ENCODE data around the gene CXCR4.

The CXCR4 gene

DNA sequence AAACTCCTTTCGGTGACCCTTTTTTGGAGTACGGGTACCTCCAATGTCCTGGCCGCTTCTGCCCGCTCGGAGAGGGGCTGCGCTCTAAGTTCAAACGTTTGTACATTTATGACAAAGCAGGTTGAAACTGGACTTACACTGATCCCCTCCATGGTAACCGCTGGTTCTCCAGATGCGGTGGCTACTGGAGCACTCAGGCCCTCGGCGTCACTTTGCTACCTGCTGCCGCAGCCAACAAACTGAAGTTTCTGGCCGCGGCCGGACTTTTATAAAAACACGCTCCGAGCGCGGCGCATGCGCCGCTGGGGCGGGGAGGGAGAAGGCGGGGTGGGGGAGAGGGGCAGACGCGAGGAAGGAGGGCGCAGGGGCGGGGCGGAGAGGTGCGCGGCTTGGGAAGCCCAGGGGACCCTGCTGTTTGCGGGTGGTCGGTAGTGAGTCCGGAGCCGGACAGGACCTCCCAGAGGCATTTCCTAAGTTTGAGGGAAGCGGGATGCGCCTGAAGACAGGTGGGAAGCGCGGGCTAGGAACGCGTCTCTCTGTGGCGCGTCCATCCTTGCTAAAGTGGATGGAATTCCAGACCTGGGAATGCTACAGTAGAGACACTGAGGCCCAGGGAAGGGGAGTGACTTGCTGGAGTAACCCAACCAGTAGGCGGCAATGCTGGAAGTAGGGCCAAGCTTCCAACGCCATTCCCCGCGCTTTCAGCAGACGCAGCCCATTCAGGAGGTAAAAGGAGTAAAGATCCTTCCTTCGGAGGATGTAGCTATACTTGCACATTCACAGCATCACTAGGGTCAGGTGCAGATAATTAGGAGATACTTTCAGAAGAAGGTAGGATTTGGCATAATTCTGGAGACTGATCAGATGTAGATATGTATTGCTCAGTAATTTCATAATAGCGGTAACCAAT is at the start of gene CXCR4:
Gene CXCR4, minus strand, starts transcription at position 241 of the 910 bp plus-strand sequence. Its CDS starts 89 bp downstream, at position 152.
- in situ Hi-C loops (cut with MboI; ENCODE audit: low sequenced_read_pairs) = no loop called here

DNA sequence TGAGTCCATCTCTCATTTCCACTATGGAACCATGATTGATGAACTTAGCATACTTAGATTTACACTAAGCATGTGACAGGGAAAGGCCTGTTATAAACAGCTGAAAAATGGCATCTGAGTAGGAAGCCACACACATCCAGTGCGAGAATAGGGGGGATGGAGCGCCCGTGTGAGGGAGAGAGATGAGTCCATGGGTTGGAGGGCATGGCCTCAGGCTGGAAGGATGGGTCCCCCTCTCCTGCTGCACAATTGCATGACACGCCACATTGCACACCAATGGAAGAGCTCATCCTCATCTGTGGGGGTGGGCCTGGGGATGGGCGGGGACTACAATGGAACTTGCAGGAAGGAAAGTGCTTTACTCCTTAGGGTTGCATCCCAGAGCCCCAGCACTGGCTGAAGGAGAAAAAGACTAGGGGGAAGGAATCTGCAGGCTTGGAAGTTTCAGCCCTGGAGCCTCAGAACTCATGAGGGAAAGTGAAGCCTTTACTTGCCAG is 46.4 kb upstream of the CXCR4 start:
- in situ Hi-C loops (cut with MboI; ENCODE audit: low sequenced_read_pairs) = no loop called here

DNA sequence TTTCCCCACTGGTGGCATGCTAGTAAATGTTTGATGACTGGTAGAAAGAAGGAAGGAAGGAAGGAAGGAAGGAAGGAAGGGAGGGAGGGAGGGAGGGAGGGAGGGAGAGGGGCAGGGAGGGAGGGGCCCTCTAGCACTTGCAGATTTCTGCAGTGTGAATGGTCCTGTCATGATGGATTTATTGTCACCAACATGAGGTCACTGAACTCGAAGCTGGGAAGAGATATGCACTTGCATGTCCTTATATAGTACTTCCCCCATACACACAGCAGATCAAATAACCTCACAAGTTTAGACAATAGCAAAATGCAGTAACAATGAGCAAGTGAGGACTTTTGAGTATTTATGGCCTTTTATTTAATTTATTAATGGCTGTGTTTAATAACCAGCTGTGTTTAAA is 44.5 kb upstream of the CXCR4 start:
- in situ Hi-C loops (cut with MboI; ENCODE audit: low sequenced_read_pairs) = no loop called here

DNA sequence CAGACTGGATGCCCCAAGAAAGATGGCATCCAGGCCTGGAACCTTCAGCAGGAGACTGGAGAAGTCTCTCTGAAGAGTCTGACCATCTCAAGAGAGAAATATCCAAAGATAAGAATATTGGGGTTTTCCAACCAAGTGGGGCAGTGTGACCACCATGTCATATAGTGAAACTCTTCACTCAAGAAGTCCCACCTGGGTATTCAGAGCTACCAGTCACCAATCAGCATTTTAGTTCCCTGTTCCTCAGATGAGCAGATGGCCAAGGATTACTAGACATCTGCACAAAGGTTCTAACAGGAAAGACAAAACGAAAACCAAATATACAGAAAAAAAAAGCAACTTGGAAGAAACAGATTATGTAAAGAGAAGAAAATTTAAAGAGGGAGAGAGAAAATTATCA is 38.5 kb upstream of the CXCR4 start:
- in situ Hi-C loops (cut with MboI; ENCODE audit: low sequenced_read_pairs) = no loop called here

DNA sequence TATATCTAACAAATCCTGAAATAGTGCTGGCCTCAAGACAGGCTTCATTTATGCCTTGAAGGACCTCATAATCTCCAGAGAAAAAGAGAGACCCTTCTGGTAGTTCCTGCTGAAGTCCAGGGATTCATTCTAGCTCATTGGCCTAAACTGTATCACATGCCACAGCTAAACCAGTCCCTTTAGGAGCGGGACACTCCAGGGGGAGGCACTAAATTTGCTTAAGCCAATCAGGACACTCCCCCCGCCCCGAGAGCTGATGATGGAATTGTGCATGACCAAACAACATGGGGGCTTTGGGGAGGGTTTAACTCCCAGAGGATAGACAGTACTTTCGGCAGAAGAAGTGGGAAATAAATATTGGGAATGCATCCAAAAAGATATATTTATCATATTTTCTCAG is 36.4 kb upstream of the CXCR4 start:
- in situ Hi-C loops (cut with MboI; ENCODE audit: low sequenced_read_pairs) = no loop called here

DNA sequence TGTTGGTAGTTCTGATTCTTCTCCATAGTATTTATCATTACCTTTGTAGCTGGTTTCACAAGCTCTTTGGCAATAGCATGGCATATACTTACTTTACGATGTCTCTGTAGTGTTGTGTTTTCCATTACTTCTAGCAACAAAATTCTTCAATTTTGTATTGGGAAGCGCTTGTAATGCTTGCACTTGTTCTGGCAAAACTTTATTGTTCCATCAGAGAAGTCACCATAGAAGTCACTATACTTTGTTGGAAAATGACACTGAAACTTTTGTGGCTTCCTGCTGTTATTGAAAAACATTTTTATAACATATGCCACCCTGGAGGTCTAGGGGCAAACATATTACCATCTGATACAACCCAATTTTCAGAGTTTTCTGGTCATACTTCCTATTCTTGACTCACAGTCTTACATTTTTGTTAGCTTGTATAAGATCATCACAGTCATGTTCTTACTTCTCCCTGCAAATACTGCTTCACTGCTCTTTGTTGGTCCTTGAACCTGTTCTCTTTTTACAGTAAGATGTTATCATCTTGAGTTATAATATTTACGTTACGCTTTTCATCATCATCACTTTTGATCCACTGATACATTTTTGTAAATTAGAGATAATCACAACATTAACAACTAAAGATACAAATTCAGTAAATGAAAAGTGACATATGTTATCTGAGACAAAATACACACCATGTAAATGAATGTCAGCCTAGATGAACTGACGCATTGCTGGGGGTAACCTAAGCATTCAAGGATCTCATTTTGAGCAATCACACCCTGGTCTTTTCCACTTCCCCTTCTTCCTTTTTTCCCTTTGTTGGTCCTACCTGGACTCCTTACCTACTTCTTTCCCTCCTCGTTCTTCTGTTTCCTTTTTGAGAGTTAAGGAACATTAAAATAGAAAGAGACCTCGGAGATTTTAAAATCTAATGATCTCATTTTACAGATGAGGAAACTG is 33.3 kb upstream of the CXCR4 start:
- in situ Hi-C loops (cut with MboI; ENCODE audit: low sequenced_read_pairs) = no loop called here

DNA sequence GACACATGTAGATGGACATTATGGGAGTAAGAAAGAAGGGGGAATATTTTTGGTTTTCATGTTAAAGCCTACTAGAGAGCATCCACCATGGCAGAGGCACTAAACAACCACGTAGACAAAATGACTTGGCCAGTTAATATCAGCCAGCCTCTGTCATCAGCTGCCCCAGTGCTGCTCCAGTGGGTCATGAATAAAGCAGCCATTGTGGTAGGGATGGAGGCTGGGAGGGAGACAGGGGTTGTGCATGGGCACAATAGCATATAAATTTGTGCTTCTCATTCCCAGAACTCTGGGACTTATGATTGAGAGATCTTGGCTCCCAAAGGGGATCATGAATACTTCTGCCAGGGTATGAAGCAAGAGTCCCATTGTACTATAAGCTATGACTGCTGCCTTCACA is 31.1 kb upstream of the CXCR4 start:
- in situ Hi-C loops (cut with MboI; ENCODE audit: low sequenced_read_pairs) = no loop called here

DNA sequence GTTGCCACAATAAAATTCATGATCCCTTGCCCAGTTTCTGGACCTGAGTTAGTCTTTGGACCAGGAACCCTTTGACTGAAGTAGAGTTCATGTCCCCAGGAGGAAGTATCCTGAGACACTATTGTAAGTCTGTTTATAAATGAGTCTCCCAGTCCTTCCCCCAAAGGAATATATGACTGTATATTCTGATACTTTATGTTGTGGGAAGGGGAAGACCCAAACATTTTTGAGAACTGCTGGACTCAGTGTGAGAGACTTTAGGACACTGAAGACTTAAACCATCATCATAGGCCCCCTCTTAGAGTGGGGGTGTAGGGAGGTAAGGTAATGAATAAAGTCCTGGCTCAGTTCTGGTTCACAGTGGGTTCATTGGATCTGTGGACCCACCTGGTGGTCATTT is 28.6 kb upstream of the CXCR4 start:
- in situ Hi-C loops (cut with MboI; ENCODE audit: low sequenced_read_pairs) = no loop called here

DNA sequence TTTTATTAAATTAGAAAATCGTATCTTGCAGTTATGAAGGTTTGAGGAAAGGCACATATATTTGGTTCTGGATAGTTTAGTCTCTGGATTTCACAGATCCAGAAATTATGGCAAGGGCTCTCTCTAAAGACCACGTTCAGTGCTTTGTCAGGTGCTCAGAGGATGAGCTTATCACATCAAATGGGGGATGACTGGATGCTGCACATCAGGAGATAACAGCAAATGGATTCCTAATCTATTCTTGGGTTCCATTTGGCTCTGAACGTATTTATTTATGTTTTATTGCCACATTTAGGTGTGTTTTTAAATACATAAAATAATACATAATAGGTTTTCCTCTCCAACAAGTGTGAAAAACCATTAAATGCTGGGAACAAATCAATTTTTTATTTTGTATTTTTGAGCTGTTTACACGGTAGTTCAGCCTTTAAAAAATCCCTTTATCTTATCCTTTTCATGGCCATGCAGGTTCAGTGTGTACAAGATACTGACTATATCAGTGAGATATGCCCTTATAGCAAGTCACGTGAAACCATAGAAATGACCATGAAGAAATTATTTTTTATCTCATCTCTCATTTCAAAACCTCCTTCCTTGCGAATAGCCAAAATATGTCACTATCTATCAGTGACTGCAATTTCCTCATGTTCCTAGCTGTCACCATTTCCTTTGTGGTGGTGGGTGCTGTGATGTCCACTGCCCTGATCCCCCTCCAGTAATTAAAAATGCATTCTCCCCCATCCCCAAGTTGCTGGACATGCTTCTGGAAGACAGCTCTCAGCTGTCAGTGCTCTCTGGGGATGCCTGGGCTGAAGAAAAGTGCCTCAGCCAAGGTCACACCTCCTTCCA is 25.9 kb upstream of the CXCR4 start:
- in situ Hi-C loops (cut with MboI; ENCODE audit: low sequenced_read_pairs) = no loop called here

DNA sequence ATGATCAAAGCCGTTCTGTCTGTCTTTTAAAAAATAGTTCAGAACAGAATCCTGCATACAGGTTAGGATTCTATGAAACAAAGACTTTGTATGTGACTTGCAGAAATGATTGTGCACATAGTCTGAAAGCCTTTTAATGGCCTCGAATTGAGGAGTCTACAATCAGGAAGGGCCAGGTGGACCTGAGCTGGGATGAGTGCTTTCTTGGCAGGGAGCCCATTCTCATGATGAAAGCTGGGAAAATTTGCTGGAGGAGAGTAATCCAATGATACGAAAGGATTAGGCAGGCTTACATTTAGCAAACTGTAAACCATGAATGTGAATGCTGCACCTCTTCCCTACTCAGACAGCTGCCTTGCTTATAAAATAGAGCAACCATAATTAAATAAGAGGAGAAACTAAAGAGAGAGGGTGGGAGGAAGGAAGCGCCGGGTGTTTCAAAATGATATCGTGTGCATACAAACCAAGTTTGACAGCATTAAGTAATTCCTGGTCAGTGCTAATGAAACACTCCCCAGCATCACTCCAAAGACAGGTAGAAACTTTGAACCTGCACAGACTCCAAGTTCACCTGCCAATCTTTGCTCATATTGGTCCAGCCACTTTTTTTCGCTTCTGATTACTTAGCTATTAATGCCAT is 23.7 kb upstream of the CXCR4 start:
- in situ Hi-C loops (cut with MboI; ENCODE audit: low sequenced_read_pairs) = no loop called here

DNA sequence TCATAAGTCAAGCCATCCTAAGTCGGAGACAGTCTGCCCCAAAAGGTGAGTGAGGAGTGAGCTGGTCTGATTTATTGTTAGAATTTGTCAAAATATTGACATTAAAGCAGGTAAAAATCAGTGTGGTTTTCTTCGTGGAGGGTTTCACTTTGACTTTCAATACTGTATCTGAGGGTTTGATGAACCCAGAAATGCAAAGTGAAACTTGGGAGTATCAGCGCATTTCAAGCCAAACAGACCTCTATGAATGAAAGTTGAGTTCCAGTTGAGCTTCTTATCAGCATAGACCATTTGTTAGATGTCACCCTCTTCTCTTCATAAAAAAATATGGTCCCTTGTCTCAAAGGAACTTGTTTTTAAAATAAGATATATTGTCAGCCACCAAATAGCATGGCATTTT is 21.7 kb upstream of the CXCR4 start:
- in situ Hi-C loops (cut with MboI; ENCODE audit: low sequenced_read_pairs) = no loop called here

DNA sequence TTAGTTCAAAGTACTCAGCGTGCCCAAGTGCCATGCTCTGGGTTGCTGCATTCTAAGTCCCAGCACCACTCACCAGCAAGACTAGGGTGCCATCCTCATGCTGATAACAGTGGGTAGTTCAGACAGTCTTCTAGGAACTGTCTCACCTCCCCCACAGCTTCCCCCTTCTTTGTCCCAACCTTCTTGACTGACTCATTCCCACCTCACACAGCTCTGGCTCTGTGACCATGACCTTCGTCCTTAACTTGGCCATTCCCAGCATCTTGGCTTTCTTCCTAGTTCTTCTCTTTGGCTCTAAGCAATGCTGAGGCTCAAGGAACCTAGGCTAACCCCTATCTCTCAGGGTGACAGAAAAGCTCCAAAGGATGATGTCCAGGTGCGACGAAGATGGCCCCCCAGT is 20.0 kb upstream of the CXCR4 start:
- in situ Hi-C loops (cut with MboI; ENCODE audit: low sequenced_read_pairs) = no loop called here

DNA sequence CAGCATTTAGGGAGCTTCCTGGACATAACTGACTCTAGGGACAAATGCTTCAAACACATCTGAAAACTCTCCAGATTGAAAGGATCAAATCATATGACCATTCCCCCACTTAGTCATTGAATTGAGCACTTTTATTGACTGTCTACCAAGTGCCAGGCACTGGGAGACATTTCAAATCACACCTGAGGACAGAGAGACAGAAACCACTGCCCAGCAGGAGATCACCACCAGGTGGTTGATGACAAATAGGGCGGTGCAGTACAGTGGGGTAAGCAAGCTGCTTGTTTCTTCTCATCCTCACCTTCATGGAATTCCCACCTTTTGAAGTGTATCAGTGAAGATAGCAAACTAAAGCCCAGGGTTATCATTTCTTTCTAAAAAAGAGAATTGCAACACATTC is 19.0 kb upstream of the CXCR4 start:
- in situ Hi-C loops (cut with MboI; ENCODE audit: low sequenced_read_pairs) = no loop called here

DNA sequence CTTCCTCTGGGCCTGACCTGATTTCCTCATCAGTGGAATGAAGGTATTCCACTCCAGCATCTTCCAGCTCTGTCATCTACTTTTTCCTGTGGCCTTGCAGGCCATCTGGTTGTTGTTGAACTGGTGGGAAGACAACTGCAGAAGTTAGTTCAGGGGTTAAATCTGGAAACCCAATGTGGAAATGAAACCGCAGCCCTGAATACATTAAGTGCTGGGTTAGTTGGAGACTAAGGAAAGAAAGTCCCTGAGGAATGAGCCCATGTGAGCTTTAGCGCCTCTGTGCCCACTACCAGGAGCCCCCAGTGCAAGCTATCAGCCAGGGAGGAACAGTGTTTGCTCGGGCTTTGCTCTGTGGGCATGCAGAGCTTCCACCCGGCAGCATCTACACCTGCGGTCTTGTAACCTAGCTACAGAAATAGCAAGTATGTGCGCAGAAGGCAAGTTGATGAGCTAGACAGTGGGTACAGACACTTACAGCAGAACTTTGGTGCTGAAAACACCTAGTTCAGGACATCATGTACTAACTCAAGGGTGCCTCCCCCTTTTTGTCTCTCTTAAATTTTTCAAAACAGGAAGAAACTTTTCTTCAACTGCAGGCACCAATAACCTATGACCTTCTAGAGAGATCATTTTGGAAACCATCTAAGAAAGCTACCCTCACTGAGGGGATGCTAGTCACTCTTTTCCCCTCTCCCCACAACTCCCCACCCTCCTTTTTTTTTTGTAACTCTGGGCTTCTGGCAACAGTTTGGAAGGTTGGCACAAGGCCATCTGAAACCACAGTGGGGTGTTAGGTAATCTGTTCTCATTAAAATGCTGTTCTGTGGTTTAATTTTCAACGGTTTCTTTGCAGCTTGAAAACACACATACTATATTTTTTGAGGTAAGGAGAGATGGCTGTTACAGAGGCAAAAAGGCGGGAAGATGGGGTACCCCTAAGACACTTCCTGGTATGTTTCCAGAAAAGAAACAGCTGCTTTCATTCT is 18.3 kb upstream of the CXCR4 start:
- in situ Hi-C loops (cut with MboI; ENCODE audit: low sequenced_read_pairs) = no loop called here

DNA sequence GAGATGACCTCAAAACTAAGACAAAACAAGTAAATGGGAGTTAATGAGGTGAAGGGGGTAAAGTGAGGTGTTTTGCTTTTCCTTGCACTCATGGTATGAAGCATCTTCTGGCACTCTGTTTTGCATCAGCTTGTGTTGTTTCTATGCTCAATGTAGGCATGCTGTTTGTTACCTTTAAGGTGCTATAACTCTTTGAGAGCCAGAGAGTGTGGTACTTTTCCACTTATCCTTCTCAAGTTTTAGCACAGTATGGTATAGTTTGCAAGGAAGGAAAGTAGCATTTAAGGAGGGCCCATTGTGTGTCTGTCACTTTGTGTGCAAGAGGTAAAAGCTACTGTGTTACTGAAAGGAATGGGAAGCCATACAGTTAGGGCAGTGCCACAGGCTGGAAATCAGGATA is 17.5 kb upstream of the CXCR4 start:
- in situ Hi-C loops (cut with MboI; ENCODE audit: low sequenced_read_pairs) = no loop called here

DNA sequence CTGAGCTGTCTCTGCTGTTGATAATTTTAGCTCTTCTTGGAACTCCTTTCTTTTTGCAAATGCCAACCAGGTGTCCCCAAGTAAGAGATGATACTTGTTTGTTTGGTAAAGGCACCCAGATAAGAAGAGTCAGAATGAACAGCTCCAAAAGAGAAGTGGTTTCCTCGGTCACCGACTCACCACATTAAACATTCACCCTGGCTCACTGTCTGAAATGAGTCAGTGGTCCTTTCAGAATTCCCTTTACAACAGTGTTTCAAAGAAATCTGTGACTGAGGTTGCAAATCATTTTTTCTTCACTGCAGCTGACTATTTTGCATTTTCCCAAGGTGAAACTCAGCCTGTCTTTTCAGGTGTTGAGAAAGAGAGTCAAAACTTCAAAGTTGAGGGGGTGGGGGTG is 16.2 kb upstream of the CXCR4 start:
- in situ Hi-C loops (cut with MboI; ENCODE audit: low sequenced_read_pairs) = no loop called here

DNA sequence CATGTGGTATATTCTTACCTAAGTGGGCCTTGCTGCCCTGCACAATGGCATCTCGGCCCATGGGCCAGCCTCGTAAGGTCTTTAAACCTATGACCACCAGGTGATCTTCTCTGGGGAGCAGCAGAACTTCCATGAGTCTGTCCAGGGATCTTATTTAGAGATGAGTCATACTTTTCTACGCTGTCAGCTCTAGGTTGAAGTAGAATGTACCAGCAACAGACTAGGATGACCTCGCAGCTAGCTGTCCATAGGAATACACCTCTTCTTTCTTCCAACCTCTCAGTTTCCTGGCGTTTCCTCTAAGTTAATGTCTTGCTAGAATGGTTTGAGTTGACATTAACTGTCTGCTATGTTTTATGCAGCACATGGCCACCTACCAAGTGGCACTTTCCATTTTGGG is 15.6 kb upstream of the CXCR4 start:
- in situ Hi-C loops (cut with MboI; ENCODE audit: low sequenced_read_pairs) = no loop called here

DNA sequence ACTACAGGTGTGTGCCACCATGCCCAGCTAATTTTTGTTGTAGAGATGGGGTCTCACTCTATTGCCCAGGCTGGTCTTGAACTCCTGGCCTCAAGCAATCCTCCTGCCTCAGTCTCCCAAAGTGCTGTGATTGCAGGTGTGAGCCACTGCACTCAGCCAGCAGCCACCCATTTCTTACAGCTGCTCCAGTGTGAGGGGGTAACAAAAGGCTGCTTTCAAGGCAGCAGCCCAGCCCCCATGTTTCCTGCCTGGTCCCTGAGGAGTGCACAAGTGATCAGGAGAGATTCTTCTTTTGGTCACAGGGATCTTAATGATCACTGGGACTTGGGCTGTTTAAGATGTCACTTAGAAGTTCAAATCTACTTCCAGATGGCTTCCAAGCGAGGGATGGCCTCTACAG is 15.2 kb upstream of the CXCR4 start:
- in situ Hi-C loops (cut with MboI; ENCODE audit: low sequenced_read_pairs) = no loop called here

DNA sequence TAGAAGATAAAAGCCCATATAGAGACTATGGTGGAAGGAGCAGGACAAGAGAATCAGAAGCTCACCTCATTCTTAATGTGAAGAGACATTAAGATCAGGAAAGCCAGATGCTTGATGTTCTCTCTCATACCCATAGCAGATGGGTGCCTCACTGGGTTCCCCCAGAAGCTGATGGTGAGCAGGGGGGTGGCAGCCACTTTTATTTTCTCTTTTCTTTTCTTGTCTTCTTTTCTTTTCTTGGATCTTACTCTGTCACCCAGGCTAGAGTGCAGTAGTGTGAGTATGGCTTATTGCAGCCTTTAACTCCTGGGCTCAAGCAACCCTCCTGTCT is 14.8 kb upstream of the CXCR4 start:
- in situ Hi-C loops (cut with MboI; ENCODE audit: low sequenced_read_pairs) = no loop called here

Measured in hTERT RPE-1 (cell line).